ENCODE data around the gene GPRC5B.

GPRC5B gene

DNA sequence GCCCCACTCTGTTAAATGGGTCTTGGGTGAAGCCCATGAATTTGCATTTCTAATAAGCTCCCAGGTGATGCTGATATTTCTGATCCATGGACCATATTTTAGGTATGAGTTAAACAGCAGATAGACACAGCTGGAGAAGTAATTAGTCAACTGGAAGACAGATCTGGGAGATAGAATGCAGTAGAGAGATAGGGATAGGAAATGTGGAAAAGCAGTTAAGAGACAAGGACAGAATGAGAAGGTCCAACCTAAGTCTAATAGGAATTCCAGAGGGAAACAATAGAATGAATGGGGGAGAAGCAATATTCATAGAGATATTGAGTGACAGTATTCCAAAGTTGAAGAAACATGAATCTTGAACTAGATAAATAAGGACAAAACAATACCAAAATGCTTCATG, 71.7 kb downstream of the GPRC5B start:
- no peak for DNase-seq (ENCODE audit: low read depth in 2 of 2)

GRCh38 chr16:19810817-19811731, 73.6 kb downstream of the GPRC5B start:
- no peak for DNase-seq (ENCODE audit: low read depth in 2 of 2)

- DNase-seq (ENCODE audit: low read depth in 2 of 2), result no peak
Measured at GRCh38 chr16:19809693-19810092, 75.0 kb downstream of the GPRC5B start.

- DNase-seq (ENCODE audit: low read depth in 2 of 2), result no peak
Measured at GRCh38 chr16:19809121-19809635, 75.5 kb downstream of the GPRC5B start.

GRCh38 chr16:19808061-19808641, 76.5 kb downstream of the GPRC5B start:
- DNase-seq (ENCODE audit: low read depth in 2 of 2), result no peak
